GM18867 (cell line): ENCODE measurements around the gene PIK3AP1.

Experiments used
- ATAC-seq: cut with Tn5 transposase; IDR thresholded peaks from one replicate; pipeline ENCODE4 v1.9.1; 2021; ENCODE audit warnings: mild to moderate bottlenecking, moderate library complexity; ENCODE audit not compliant: unreplicated experiment

PIK3AP1 gene

DNA sequence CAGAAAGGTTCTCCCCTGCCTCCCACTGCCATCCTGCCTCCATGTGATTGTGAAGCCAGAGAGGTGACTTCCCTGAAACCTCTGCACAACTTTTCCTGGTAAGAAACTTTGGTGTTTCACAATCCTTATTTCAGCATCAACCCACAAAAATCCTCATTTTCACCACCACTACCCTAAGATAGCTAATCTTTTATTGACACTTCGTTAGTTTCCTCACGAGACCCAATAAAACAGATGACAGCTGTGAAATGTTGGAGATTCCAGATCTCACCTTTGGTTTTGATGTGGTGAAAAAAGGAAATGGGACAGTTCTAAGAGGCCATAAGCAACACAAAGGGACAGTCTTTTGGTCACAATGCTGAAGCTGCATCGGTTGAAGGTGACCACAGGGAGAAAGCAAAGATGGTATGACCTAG, 73.6 kb downstream of the PIK3AP1 start:
- no peak for ATAC-seq

DNA sequence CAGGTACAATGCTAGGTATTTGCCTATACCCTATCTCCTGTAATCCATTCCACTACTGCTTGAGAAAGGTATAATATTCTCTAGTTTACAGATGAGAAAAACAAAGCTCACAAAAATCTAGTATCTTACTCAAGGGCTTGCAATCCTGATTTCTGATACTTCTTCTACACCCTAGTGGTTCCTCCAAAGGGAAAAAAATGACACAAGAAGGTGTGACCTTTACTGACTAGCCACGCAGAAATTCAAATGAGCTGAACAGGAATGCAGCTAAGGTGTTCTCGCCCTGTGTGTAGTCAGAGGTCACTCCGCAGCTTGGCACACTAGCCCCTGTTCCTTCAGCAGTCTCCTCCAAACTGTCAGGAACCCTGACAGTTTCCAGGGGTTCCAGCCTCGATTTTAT, 74.0 kb downstream of the PIK3AP1 start:
- no peak for ATAC-seq

DNA sequence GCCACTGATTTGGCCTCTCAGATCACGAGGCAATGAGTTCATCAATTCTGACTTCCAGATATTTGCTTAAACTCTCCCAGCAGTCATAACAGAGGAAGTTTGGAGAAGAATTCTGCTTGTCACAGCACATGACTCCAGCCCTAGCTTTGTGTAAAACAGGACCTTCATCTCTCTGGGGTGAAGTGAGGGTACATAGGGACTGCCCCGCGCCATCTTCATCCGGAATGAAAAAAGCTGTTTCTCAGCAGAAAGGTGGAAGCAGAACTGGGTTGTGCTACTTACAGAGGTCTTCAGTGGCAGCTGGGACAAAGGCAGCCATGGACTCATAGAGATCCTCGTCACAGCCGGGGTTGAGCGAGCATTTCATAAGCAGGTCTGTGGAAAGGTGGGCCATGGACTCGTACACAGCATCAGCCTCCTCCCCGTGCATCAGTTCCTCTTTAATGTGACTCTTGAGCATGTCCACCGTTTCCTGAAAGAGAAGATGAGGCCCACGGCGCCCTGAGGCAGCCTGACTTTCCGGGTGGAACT, 75.1 kb downstream of the PIK3AP1 start:
- ATAC-seq = no peak

DNA sequence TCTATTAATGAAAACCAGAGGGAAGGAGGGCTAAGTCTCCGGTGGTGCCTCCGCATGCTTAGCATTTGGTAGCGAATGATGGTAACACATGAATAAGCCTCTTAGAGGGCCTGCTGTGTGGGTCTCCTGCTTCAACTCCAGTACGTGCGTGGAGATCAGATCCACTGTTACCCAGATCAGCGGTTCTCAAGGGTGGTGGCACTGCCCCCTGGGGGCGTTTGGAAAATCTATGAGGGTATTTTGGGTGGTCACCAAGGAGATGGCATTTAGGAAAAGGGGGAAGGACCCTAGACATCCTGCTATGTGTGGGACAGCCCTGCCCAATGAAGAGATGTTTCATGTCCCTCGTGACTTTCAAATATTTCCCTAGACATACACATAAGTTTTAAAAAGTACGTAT, 76.4 kb downstream of the PIK3AP1 start:
- no peak for ATAC-seq

DNA sequence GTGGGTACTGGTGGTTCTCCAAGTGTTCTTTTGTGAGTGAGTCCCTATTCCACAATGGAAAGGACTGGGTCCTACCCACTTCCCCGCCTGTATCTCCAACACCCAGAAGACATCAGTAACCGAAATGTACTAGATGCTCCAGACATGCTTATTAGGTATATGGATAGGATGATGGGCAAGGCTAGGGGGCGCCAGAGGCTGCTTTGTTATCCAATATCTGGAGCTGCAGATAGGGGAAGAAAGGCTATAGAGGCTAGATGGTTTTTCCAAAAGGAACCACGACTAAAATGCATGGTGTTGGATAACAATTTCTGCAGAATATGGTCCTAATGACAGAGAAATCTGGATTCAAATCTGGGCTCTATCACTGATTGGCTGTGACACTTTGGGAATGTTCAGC, 77.3 kb downstream of the PIK3AP1 start:
- peak; percentile 42 for ATAC-seq

DNA sequence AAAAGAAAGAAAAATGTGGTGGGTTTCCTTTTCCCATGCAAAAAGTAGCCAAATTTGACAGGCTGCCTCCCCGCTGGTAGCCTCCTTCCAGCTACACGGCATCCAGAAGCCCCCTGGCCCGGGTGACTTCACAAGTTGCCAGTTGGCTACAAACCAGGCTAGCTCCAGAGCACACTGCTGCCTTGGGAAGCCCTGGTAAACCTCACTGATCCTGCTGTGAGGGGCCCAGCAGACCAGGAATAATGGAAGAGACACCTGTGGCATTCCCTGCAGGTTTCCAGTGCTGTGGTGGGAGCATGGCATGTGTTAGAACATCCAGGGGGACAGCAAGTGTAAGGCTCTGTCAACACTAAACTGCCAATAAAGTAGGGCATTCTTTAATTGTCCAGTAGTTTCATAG, 77.8 kb downstream of the PIK3AP1 start:
- no peak for ATAC-seq

DNA sequence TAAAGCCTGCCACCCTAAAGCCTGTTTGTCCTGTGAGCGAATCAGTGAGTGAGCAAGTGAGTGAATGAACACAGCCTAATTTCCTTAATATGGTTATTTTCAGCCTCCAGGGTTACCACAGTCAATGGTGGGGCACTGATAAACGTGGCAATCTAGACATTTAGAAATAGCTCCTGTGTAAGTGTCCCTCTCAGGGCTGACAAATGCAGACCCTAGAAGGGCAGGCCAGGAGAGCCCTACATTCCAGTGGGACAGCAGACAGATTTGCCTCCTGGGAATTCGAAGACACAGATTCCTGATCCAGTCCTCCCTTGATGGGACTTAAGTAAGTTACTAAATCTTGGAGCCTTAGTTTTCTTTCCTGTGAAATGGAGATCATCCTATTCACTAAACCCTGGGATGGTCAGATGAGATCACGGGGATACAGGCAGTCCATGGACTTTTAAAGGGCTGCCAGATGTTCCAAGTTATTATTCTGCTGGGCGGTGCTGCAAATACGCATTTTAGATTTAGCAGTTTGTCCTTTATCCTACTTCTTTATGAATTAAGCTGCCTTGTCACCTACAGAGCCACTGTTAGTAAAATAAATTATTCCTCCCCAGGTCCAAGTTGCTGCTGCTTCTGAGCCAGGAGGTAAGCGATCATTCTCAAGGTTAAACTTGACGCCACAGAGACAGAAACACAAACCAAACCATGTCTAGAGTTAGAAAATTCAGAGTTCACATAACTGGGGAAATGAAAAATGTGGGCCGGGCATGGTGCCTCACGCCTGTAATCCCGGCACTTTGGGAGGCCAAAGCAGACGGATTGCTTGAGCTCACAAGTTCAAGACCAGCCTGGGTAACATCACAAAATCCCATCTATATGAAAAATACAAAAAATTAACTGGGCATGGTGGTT, 78.7 kb downstream of the PIK3AP1 start:
- ATAC-seq = no peak

DNA sequence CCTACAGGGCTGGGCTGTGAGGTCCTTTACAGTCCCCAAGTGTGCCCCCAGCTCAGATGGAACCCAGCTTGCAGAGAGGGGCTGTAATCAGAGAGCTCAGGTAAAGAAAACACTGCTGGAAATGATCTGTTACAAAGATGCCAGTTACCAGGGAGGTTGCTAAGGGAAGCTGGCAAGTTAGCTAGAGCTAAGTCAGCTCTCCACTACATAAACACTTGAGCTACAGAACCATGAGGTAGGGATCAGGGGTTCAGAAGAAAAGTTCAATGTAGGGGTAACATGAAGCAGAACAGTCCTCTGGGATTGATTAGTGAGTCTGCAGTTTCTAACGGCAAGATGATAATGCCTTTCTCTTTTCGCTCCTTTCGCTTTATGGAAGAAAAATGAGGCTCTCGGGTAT, 80.4 kb downstream of the PIK3AP1 start:
- no peak for ATAC-seq

DNA sequence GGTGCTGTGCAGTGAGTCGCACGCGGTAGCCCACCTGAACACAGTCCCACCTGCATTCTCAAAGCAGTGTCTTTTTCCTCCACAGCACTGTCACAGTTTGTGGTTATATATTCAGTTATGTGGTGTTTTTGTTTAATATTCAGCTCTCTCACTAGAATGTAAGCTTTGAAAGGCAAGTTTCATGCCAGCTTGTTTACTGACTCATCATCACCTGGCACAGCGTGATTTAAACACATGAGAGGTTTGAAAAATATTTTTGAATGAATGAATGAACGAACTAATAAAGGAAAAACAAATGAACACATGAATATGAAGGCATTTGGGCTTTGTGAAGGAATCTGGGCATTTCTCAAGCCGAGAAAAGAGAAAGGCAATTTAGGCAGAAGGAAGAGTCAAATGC, 81.6 kb downstream of the PIK3AP1 start:
- ATAC-seq = no peak

DNA sequence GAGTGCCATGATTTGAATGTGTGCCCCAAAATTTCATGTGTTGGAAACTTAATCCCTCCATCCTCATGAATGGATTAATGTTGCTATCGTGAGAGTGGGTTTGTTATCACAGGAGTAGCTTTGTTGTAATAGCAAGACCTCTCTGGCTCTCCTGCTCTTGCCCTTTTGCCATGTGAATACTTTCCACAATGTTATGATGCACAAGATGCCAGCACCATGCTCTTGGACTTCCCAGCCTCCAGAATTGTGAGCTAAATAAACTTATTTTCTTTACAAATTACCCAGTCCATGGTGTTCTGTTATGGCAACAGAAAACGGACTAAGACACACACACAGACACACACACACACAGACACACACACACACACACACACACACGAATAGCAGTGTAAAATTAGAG, 82.2 kb downstream of the PIK3AP1 start:
- ATAC-seq = no peak

DNA sequence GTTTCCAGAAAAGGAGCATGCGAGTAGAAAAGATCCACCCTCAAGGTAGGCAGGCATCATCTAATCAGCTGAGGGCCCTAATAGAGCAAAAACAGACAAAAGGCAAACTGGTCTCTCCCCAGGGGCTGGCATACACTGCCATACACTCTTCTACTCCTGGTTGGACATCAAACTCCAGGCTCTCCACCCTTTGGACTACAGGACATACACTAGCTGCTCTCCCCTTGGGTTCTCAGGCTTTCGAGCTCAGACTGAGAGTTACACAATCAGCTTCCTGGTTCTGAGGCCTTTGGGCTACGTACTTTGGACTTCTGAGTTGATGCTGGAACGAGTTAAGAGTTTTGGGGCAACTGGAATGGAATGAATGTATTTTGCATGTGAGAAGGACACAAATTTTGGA, 82.6 kb downstream of the PIK3AP1 start:
- no peak for ATAC-seq

DNA sequence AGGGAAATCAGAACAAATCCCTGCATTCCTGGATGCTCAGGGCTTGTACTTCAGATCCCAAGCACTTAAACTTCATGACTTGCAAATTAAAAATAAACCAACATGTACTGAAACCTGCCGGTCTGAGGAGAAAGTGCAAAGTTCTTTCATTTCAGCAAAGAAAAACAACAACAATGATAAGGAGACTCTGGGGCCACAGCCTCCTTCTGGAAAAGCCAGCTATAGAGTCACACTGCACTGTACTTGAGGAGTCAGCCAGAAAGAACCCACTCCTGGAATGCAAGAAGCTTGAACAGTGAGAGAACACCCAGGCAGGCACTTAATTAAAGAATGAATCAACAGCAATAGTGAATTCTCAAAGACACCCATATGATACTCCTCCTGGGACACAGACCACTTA, 83.8 kb downstream of the PIK3AP1 start:
- ATAC-seq = no peak

DNA sequence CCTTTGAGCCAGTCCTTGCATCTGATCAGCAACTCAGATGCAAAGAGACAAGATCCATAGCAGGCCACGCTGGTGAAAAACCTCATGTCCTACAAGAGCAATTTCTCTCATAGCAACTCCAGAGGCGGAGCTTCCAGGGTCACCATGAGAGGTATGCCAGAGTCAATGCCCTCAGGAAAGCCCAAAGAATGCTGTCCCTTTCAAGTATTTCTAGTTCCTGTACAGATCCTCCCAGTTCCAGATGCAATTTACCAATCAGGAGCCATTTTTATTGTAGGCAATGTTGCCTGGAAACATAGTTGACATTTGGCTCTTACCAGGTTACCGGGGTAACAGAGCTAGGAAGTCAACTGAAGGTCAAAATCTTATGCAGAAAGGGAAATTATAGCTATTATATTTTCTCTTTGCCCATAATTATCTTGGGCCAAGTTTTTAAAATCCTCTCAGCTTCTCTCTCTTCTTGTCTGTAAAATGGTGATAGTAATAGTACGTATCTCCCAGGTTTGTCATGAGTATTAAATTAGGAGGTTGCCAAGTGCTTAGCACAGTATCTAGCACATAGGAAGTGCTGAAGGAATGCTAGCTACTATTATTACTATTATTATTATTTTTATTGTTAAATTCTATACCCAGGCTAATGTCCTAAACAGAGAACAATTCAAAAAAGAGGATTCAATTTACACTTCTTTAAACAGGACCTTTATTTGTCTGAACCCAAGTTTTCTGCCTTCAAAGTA, 87.2 kb downstream of the PIK3AP1 start:
- ATAC-seq = no peak

DNA sequence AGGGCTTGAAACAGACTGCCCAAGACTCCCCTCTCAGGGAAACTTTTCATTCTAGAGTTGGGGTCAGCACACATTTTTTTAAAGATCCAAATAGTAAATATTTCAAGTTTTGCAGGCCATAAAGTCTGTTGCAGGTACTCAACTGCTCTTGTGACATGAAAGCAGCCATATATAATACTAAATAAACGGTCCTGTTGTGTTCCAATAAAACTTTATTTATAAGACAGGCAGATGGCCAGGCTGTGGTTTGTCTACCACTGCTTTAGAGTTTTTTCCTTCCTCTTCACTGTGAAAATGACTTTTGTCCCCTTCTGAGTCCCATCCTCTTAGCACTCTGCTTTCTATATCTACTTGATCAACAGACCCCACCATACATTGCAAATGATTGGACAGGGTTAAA, 93.0 kb downstream of the PIK3AP1 start:
- no peak for ATAC-seq

DNA sequence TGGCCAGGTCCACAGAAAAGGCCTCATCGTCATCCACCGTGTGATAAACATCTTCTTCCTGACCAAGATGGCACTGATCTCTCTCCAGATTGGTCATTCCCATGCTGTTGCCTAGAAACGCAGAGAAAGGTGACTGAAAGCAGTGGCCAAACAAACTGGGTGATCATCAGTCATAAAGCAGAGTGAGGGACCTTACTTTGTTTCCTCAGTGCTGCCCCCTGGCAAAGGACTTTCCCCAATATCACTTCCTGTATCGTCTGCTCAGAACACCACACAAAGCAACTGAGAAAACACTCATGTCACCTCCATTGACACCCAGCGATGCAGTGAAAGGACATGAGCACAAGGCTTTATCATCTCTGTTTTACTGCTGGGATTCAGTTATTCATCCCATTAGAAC, 93.5 kb downstream of the PIK3AP1 start:
- ATAC-seq = no peak

DNA sequence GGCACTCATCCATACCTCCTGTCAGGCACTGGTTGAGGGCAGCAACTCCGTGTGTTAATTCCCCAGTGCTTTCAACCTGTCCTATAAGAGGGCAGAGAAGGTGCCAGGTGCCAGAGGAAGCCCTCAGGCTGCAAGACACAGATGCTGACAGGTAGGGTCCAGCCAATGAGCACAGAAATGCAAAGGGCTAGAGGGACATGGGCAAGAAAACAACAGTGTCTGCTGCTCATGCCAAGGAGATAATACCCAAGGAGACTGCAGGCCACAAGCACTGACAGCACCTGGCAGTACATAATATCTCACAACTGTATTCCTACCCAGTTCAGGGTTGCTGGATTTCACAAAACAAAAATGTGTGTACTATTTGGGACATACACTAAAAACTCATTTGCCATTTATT, 95.1 kb downstream of the PIK3AP1 start:
- ATAC-seq = no peak

DNA sequence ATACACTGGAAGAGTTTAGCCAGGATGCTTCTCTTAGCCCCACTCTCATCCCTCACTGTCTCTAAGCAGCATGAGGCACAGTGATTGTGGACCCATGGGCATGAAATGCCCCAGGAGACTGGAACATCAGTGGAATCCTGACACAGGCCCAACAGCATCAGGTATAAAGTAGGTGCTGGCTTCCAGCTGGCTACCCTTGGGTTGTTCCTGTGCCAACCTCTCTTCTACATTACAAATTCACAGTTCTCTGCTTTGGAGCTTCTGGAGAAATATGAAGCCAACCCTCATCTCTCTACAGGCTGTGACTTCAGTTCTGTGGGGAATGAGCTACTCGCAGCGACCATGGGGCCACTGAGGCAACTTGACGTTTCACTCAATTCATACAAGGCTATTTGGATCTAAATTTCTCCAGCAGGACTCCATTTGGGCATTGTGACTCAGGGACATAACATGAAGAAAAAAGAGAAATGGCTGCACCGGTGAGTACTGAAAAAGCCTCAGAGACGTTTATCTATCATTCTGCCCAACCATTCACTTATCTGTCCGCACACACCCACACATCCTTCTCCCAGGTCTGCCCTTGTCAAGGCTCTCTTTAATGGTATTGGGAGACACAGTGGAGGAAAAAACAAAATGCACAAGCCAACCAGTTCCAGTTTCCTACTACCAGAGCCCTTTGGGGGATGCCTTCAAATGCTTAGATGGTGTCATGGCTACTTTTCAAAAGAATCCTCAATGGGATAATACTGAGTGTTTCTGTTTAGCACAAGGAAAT, 98.1 kb downstream of the PIK3AP1 start:
- no peak for ATAC-seq

DNA sequence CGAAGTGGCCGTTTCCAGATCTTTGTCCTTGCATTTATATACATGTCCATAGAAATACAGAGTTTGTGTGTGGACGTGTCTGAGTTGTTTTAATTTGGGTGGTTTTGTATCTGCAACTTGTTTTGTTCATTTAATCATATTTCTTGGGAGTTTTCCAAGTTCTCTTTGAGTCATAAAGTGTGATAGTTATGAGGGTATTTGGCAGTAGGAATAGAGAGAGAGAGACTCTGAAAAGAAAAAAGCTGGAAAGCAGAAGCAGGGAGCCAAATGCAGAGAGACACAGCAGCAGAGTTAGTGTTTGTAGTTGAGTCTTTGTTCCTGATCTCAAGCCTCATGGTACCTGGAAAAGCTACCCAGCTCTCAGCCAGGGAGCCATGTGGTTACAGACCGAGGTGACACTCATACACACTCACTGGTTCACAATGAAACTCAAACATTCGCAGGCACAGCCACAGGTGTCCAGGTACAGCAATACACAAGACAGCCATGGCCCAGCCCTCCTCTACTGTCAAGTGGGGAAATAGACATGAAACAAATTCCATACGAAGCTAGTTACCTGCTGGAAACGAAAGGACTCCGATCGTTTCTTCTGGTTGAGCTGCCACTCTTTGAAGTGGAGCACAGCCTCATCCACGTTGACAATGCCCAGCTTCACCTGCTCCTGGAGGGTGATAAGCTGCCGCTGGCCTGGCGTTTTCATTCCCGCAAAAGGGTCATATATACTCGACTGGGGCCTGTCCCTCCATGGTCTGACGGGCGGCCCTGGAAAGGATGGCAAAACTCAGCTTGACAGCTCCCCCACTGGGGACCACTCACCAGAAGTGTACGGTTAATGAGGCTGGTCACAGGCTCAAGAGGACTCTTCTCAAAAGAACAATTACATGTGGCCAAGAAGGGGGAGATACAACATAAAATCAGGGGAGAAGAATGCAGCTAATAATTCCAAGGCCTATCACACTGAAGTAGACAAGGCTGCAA, 100.2 kb downstream of the PIK3AP1 start:
- ATAC-seq = no peak

DNA sequence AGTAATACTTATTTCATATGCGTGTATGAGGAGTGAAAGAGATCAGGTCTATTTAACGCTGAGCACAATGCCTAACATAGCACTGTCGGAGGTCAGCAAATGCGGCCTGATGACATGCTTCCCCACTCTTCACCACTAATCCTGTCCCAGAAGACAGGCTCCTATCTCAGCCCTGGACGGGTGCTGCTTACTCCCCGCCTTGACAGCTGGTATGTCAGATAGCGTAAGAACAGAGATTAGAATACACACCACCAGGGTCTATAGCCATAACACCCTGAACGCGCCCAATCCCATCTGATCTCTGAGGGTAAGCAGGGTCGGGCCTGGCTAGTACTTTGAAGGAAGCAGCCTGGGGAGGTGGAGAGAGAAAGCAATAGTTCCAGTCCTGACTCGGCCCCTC, 101.2 kb downstream of the PIK3AP1 start:
- no peak for ATAC-seq

DNA sequence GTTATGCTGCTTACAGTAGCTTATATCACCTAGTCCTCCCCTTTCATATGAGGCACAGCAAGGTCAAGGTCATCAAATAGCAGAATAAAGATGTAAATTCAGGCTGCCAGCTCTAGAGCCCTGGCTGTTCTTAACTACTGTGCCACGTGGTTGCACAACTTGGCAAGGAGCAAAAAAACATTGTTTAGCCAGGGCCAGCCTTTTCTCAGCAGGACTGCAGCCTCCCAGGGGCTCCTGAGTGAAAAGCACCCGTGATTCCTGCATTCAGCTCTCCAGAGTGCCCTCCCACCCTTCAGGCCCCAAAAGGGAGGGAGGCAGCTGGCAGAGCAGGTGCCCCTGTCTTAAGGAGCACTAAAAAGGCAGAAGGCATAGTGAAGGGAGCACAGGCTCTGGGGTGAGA, 101.7 kb downstream of the PIK3AP1 start:
- no peak for ATAC-seq
